GM20000 (cell line): Measurements from ENCODE around the gene CEP85L.
"Not testable (repeated sequence)": the region's sequence is repeated elsewhere in the genome, so short reads cannot be mapped to it uniquely, and the experiment has no call there.

ENCODE experiments used
- DNase-seq: peaks from one replicate; pipeline ENCODE4 v3.0.0; 2012; ENCODE audit warnings: low spot score
- CTCF ChIP-seq: IDR thresholded peaks from 2 replicates; pipeline ENCODE4 v1.5.1; 2012; ENCODE audit warnings: mild to moderate bottlenecking, control low read depth; ENCODE audit errors: extremely low read depth, missing control alignments

CEP85L gene

GRCh38 chr6:118456982-118457381 lies 194.4 kb downstream of the CEP85L start:
- DNase-seq, result no peak
- no peak for TF ChIP-seq CTCF

GRCh38 chr6:118451839-118452238 lies 199.6 kb downstream of the CEP85L start:
- DNase-seq, result no peak
- no peak for TF ChIP-seq CTCF

- TF ChIP-seq CTCF, result no peak
- DNase-seq, result no peak
Observed at GRCh38 chr6:118444796-118445195, 206.6 kb downstream of the CEP85L start.

- DNase-seq, result no peak
- no peak for TF ChIP-seq CTCF
Observed at GRCh38 chr6:118436482-118436881, 214.9 kb downstream of the CEP85L start.

- DNase-seq, result not testable (repeated sequence)
Observed at GRCh38 chr6:118434147-118434546, 217.2 kb downstream of the CEP85L start.

- DNase-seq, result not testable (repeated sequence)
Observed at GRCh38 chr6:118421312-118421711, 230.1 kb downstream of the CEP85L start.

GRCh38 chr6:118419448-118420394 lies 231.7 kb downstream of the CEP85L start:
- DNase-seq, result no peak
- TF ChIP-seq CTCF, result no peak
